ENCODE data around the gene PTPRC.

Gene PTPRC

GRCh38 chr1:198620218-198620617, 18.6 kb upstream of the PTPRC start:
- no peak for DNase-seq (ENCODE audit: low read depth)

GRCh38 chr1:198620951-198621824, 17.7 kb upstream of the PTPRC start:
- DNase-seq (ENCODE audit: low read depth) = no peak

- DNase-seq (ENCODE audit: low read depth) = no peak
Measured at GRCh38 chr1:198622001-198622400, 16.8 kb upstream of the PTPRC start.

GRCh38 chr1:198623752-198624647, 14.8 kb upstream of the PTPRC start:
- peak; percentile 42 for DNase-seq (ENCODE audit: low read depth)

- no peak for DNase-seq (ENCODE audit: low read depth)
Measured at GRCh38 chr1:198624648-198624980, 14.2 kb upstream of the PTPRC start.

GRCh38 chr1:198627436-198628066, 11.3 kb upstream of the PTPRC start:
- no peak for DNase-seq (ENCODE audit: low read depth)

- DNase-seq (ENCODE audit: low read depth) = no peak
Measured at GRCh38 chr1:198628067-198628455, 10.8 kb upstream of the PTPRC start.

- DNase-seq (ENCODE audit: low read depth) = no peak
Measured at GRCh38 chr1:198629610-198630009, 9.2 kb upstream of the PTPRC start.

GRCh38 chr1:198630863-198631262, 8.0 kb upstream of the PTPRC start:
- no peak for DNase-seq (ENCODE audit: low read depth)

GRCh38 chr1:198631292-198631691, 7.5 kb upstream of the PTPRC start:
- DNase-seq (ENCODE audit: low read depth) = no peak

GRCh38 chr1:198632007-198632406, 6.8 kb upstream of the PTPRC start:
- DNase-seq (ENCODE audit: low read depth) = no peak

- DNase-seq (ENCODE audit: low read depth) = no peak
Measured at GRCh38 chr1:198633675-198634121, 5.1 kb upstream of the PTPRC start.

- DNase-seq (ENCODE audit: low read depth) = no peak
Measured at GRCh38 chr1:198635964-198636363, 2.9 kb upstream of the PTPRC start.

- no peak for DNase-seq (ENCODE audit: low read depth)
Measured at GRCh38 chr1:198636391-198636790, 2.4 kb upstream of the PTPRC start.

GRCh38 chr1:198637157-198637556, 1.7 kb upstream of the PTPRC start:
- no peak for DNase-seq (ENCODE audit: low read depth)

GRCh38 chr1:198637916-198638437, 863 bp upstream of the PTPRC start:
- no peak for DNase-seq (ENCODE audit: low read depth)

- DNase-seq (ENCODE audit: low read depth) = no peak
Measured at GRCh38 chr1:198638441-198638840, 399 bp upstream of the PTPRC start.

GRCh38 chr1:198639671-198640143, 867 bp downstream of the PTPRC start:
- no peak for DNase-seq (ENCODE audit: low read depth)

- no peak for DNase-seq (ENCODE audit: low read depth)
Measured at GRCh38 chr1:198640174-198640573, 1.3 kb downstream of the PTPRC start.

GRCh38 chr1:198641501-198641900, 2.7 kb downstream of the PTPRC start:
- no peak for DNase-seq (ENCODE audit: low read depth)

- DNase-seq (ENCODE audit: low read depth) = no peak
Measured at GRCh38 chr1:198641966-198642668, 3.3 kb downstream of the PTPRC start.

GRCh38 chr1:198642983-198643382, 4.1 kb downstream of the PTPRC start:
- DNase-seq (ENCODE audit: low read depth) = no peak
